GM10266 (cell line): ENCODE data around the gene AP1S3.

Experiments
- DNase-seq: peaks from one replicate; pipeline ENCODE4 v3.0.0; 2012; ENCODE audit errors: extremely low spot score
- CTCF ChIP-seq: IDR thresholded peaks from 2 replicates; pipeline ENCODE4 v1.5.1; 2012; ENCODE audit warnings: mild to moderate bottlenecking, low read depth; ENCODE audit not compliant: control insufficient read depth, insufficient read depth; ENCODE audit errors: missing control alignments

Gene AP1S3

GRCh38 chr2:223852281-223852795, 15.0 kb upstream of the AP1S3 start:
- TF ChIP-seq CTCF = no peak
- no peak for DNase-seq

GRCh38 chr2:223847410-223847809, 10.0 kb upstream of the AP1S3 start:
- DNase-seq = no peak
- no peak for TF ChIP-seq CTCF

GRCh38 chr2:223846515-223846914, 9.1 kb upstream of the AP1S3 start:
- TF ChIP-seq CTCF = no peak
- no peak for DNase-seq

GRCh38 chr2:223841436-223842190, 4.2 kb upstream of the AP1S3 start:
- no peak for TF ChIP-seq CTCF
- no peak for DNase-seq

GRCh38 chr2:223835701-223836532, 1.5 kb downstream of the AP1S3 start:
- peak; percentile 86 for DNase-seq
- TF ChIP-seq CTCF = no peak

- no peak for TF ChIP-seq CTCF
- no peak for DNase-seq
These were observed 3.0 kb downstream of the AP1S3 start for GRCh38 chr2:223834431-223834830.
